Measurements from ENCODE around the gene INPP4A.

INPP4A gene

GRCh38 chr2:98504381-98505109, 59.9 kb downstream of the INPP4A start:
- no peak overlapping the region for H3K27ac ChIP-seq (ENCODE audit: low read depth, low read length)
- peaks cover 43 to 51% of the 10 kb centered on the region in 2 donors for H3K4me1 ChIP-seq (ENCODE audit: control insufficient read depth in 1 of 2, insufficient read depth in 2 of 2, low read length in 2 of 2)
- H3K36me3 ChIP-seq (ENCODE audit: control insufficient read depth in 1 of 2, insufficient read depth in 2 of 2, low read length in 2 of 2) = peaks cover 0 to 4% of the 10 kb centered on the region in 2 donors
- H3K4me3 ChIP-seq (ENCODE audit: low read depth in 1 of 2, low read length in 2 of 2) = no peak overlapping the region
- H3K9ac ChIP-seq (ENCODE audit: low read depth in 1 of 2, low read length in 2 of 2) = no peak overlapping the region
- no peaks in the 10 kb centered on the region for H3K9me3 ChIP-seq (ENCODE audit: control insufficient read depth in 1 of 2, low read length in 2 of 2)
- H3K27me3 ChIP-seq (ENCODE audit: control insufficient read depth in 1 of 2, insufficient read depth in 2 of 2, low read length in 2 of 2) = no peaks in the 10 kb centered on the region

DNA sequence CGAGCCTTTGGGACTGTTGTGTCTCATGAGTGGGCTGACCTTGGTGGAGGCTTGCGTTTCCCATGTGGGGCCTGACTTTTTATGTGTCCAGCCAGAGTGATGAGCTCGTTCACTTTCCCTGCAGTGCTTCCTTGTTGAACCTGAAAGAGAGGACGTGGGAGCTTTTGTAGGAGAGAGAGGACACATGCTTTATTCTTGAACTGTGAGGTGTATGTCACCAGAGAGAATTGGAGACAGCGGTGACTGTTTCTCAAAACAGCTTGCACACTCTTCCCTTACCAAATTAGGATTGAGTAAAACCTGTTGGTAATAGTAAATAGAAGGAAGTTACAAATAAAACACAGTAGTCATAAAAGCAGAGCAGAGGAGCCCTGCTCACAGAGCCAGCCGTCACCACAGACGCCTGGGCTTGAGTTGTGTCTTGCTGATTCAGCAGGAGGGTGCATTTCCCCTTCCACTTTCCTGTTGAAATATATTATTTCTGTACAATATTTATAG, 60.7 kb downstream of the INPP4A start:
- no peak overlapping the region for H3K9ac ChIP-seq (ENCODE audit: low read depth in 1 of 2, low read length in 2 of 2)
- H3K4me3 ChIP-seq (ENCODE audit: low read depth in 1 of 2, low read length in 2 of 2) = no peak overlapping the region
- no peak overlapping the region for H3K27ac ChIP-seq (ENCODE audit: low read depth, low read length)
- H3K4me1 ChIP-seq (ENCODE audit: control insufficient read depth in 1 of 2, insufficient read depth in 2 of 2, low read length in 2 of 2) = peaks cover 43 to 51% of the 10 kb centered on the region in 2 donors
- peaks cover 0 to 4% of the 10 kb centered on the region in 2 donors for H3K36me3 ChIP-seq (ENCODE audit: control insufficient read depth in 1 of 2, insufficient read depth in 2 of 2, low read length in 2 of 2)
- H3K27me3 ChIP-seq (ENCODE audit: control insufficient read depth in 1 of 2, insufficient read depth in 2 of 2, low read length in 2 of 2) = no peaks in the 10 kb centered on the region
- H3K9me3 ChIP-seq (ENCODE audit: control insufficient read depth in 1 of 2, low read length in 2 of 2) = no peaks in the 10 kb centered on the region

GRCh38 chr2:98505971-98506664, 61.5 kb downstream of the INPP4A start:
- Histone ChIP-seq H3K4me1 (ENCODE audit: control insufficient read depth in 1 of 2, insufficient read depth in 2 of 2, low read length in 2 of 2) (peaks cover 43 to 51% of the 10 kb centered on the region in 2 donors), H3K27me3 (ENCODE audit: control insufficient read depth in 1 of 2, insufficient read depth in 2 of 2, low read length in 2 of 2) (no peaks in the 10 kb centered on the region), H3K9me3 (ENCODE audit: control insufficient read depth in 1 of 2, low read length in 2 of 2) (no peaks in the 10 kb centered on the region), H3K4me3 (ENCODE audit: low read depth in 1 of 2, low read length in 2 of 2) (no peak overlapping the region), H3K36me3 (ENCODE audit: control insufficient read depth in 1 of 2, insufficient read depth in 2 of 2, low read length in 2 of 2) (peaks cover 0 to 4% of the 10 kb centered on the region in 2 donors), H3K9ac (ENCODE audit: low read depth in 1 of 2, low read length in 2 of 2) (peak overlapping the region in 1 of 2 donors; percentile 1), H3K27ac (ENCODE audit: low read depth, low read length) (no peak overlapping the region)

- no peaks in the 10 kb centered on the region for H3K9me3 ChIP-seq (ENCODE audit: control insufficient read depth in 1 of 2, low read length in 2 of 2)
- H3K36me3 ChIP-seq (ENCODE audit: control insufficient read depth in 1 of 2, insufficient read depth in 2 of 2, low read length in 2 of 2) = peaks cover 0 to 7% of the 10 kb centered on the region in 2 donors
- H3K27me3 ChIP-seq (ENCODE audit: control insufficient read depth in 1 of 2, insufficient read depth in 2 of 2, low read length in 2 of 2) = no peaks in the 10 kb centered on the region
- peaks cover 43 to 51% of the 10 kb centered on the region in 2 donors for H3K4me1 ChIP-seq (ENCODE audit: control insufficient read depth in 1 of 2, insufficient read depth in 2 of 2, low read length in 2 of 2)
- H3K4me3 ChIP-seq (ENCODE audit: low read depth in 1 of 2, low read length in 2 of 2) = no peak overlapping the region
- H3K27ac ChIP-seq (ENCODE audit: low read depth, low read length) = no peak overlapping the region
- H3K9ac ChIP-seq (ENCODE audit: low read depth in 1 of 2, low read length in 2 of 2) = no peak overlapping the region
Observed at GRCh38 chr2:98506881-98507280, 62.2 kb downstream of the INPP4A start.

GRCh38 chr2:98507461-98507860, 62.8 kb downstream of the INPP4A start:
- Histone ChIP-seq H3K4me1 (ENCODE audit: control insufficient read depth in 1 of 2, insufficient read depth in 2 of 2, low read length in 2 of 2) (peaks cover 43 to 52% of the 10 kb centered on the region in 2 donors), H3K27me3 (ENCODE audit: control insufficient read depth in 1 of 2, insufficient read depth in 2 of 2, low read length in 2 of 2) (no peaks in the 10 kb centered on the region), H3K9ac (ENCODE audit: low read depth in 1 of 2, low read length in 2 of 2) (no peak overlapping the region), H3K27ac (ENCODE audit: low read depth, low read length) (no peak overlapping the region), H3K4me3 (ENCODE audit: low read depth in 1 of 2, low read length in 2 of 2) (no peak overlapping the region), H3K9me3 (ENCODE audit: control insufficient read depth in 1 of 2, low read length in 2 of 2) (no peaks in the 10 kb centered on the region), H3K36me3 (ENCODE audit: control insufficient read depth in 1 of 2, insufficient read depth in 2 of 2, low read length in 2 of 2) (peaks cover 0 to 7% of the 10 kb centered on the region in 2 donors)

- Histone ChIP-seq H3K36me3 (ENCODE audit: control insufficient read depth in 1 of 2, insufficient read depth in 2 of 2, low read length in 2 of 2) (peaks cover 0 to 7% of the 10 kb centered on the region in 2 donors), H3K4me3 (ENCODE audit: low read depth in 1 of 2, low read length in 2 of 2) (no peak overlapping the region), H3K9me3 (ENCODE audit: control insufficient read depth in 1 of 2, low read length in 2 of 2) (no peaks in the 10 kb centered on the region), H3K4me1 (ENCODE audit: control insufficient read depth in 1 of 2, insufficient read depth in 2 of 2, low read length in 2 of 2) (peaks cover 42 to 53% of the 10 kb centered on the region in 2 donors), H3K27ac (ENCODE audit: low read depth, low read length) (peak overlapping the region; percentile 17), H3K9ac (ENCODE audit: low read depth in 1 of 2, low read length in 2 of 2) (no peak overlapping the region), H3K27me3 (ENCODE audit: control insufficient read depth in 1 of 2, insufficient read depth in 2 of 2, low read length in 2 of 2) (no peaks in the 10 kb centered on the region)
Observed at GRCh38 chr2:98507891-98508708, 63.4 kb downstream of the INPP4A start.

GRCh38 chr2:98508709-98509066, 64.0 kb downstream of the INPP4A start:
- H3K36me3 ChIP-seq (ENCODE audit: control insufficient read depth in 1 of 2, insufficient read depth in 2 of 2, low read length in 2 of 2) = peaks cover 0 to 4% of the 10 kb centered on the region in 2 donors
- H3K4me1 ChIP-seq (ENCODE audit: control insufficient read depth in 1 of 2, insufficient read depth in 2 of 2, low read length in 2 of 2) = peaks cover 37 to 47% of the 10 kb centered on the region in 2 donors
- H3K27me3 ChIP-seq (ENCODE audit: control insufficient read depth in 1 of 2, insufficient read depth in 2 of 2, low read length in 2 of 2) = no peaks in the 10 kb centered on the region
- no peak overlapping the region for H3K4me3 ChIP-seq (ENCODE audit: low read depth in 1 of 2, low read length in 2 of 2)
- H3K9me3 ChIP-seq (ENCODE audit: control insufficient read depth in 1 of 2, low read length in 2 of 2) = no peaks in the 10 kb centered on the region
- peak overlapping the region; percentile 17 for H3K27ac ChIP-seq (ENCODE audit: low read depth, low read length)
- H3K9ac ChIP-seq (ENCODE audit: low read depth in 1 of 2, low read length in 2 of 2) = no peak overlapping the region

DNA sequence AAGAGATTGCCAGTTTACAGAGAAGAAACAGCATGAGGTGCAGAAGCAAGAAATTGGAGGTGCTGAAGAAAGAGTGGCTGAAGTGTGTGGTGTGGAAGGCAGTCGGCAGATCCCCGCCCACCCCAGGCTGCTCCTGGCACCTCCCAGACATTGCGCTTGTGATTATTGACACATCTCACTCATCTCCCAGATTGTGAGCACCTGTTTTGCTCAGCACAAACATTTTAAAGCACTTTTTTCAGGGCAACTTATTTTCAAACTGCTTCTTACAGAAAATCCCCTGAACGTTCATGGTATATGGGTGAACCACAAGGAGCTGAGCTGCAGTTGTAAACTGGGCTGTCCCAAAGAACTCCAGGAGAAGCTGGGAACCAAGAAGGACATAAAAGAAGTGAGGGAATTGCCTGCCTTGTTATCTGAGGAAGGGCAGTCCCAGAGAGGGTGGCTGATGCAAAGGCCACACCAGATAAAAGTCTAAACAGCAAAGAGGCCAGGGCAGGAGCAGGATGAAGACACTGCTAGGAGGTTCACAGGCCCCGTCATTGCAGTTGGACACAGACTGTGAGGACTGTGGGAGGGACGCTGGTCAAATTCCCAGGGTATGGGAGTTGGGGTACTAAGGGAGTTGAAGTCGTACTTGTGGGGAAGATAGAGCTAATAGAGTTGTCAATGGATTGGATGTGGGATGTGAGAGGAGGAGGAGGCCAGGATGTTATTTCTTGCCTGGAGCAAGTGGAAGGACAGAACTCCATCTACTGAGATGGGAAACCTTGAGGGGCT, 65.1 kb downstream of the INPP4A start:
- H3K27ac ChIP-seq (ENCODE audit: low read depth, low read length) = no peak overlapping the region
- H3K27me3 ChIP-seq (ENCODE audit: control insufficient read depth in 1 of 2, insufficient read depth in 2 of 2, low read length in 2 of 2) = no peaks in the 10 kb centered on the region
- H3K9ac ChIP-seq (ENCODE audit: low read depth in 1 of 2, low read length in 2 of 2) = no peak overlapping the region
- no peak overlapping the region for H3K4me3 ChIP-seq (ENCODE audit: low read depth in 1 of 2, low read length in 2 of 2)
- peaks cover 28 to 39% of the 10 kb centered on the region in 2 donors for H3K4me1 ChIP-seq (ENCODE audit: control insufficient read depth in 1 of 2, insufficient read depth in 2 of 2, low read length in 2 of 2)
- H3K36me3 ChIP-seq (ENCODE audit: control insufficient read depth in 1 of 2, insufficient read depth in 2 of 2, low read length in 2 of 2) = peaks cover 0 to 3% of the 10 kb centered on the region in 2 donors
- H3K9me3 ChIP-seq (ENCODE audit: control insufficient read depth in 1 of 2, low read length in 2 of 2) = no peaks in the 10 kb centered on the region

- Histone ChIP-seq H3K4me1 (ENCODE audit: control insufficient read depth in 1 of 2, insufficient read depth in 2 of 2, low read length in 2 of 2) (peaks cover 25 to 37% of the 10 kb centered on the region in 2 donors), H3K9ac (ENCODE audit: low read depth in 1 of 2, low read length in 2 of 2) (no peak overlapping the region)
Observed at GRCh38 chr2:98510322-98510662, 65.6 kb downstream of the INPP4A start.

More at GRCh38 chr2:98510322-98510662, 65.6 kb downstream of the INPP4A start:
- Histone ChIP-seq H3K4me3 (ENCODE audit: low read depth in 1 of 2, low read length in 2 of 2) (no peak overlapping the region), H3K36me3 (ENCODE audit: control insufficient read depth in 1 of 2, insufficient read depth in 2 of 2, low read length in 2 of 2) (peaks cover 0 to 3% of the 10 kb centered on the region in 2 donors), H3K27me3 (ENCODE audit: control insufficient read depth in 1 of 2, insufficient read depth in 2 of 2, low read length in 2 of 2) (no peaks in the 10 kb centered on the region), H3K27ac (ENCODE audit: low read depth, low read length) (no peak overlapping the region), H3K9me3 (ENCODE audit: control insufficient read depth in 1 of 2, low read length in 2 of 2) (no peaks in the 10 kb centered on the region)

Measured in duodenal mucosa (tissue), 2 donors.